ENCODE measurements around the gene LEF1.
A peak's percentile ranks its signal among the peaks of the same experiment; 100 is the strongest.

The LEF1 gene

GRCh38 chr4:108172753-108173598 lies 4.2 kb upstream of the LEF1 start:
- Histone ChIP-seq H3K27me3 (ENCODE audit: low read depth, low read length) (peaks cover 34% of the 10 kb centered on the region), H3K4me3 (ENCODE audit: low read length) (peak overlapping the region; percentile 85), H3K4me2 (ENCODE audit: low read length) (peak overlapping the region; percentile 81), H3K9me3 (ENCODE audit: insufficient read depth, low read length) (no peaks in the 10 kb centered on the region), H3K4me1 (ENCODE audit: low read length) (peaks cover 38% of the 10 kb centered on the region), H3K79me2 (ENCODE audit: low read length) (no peaks in the 10 kb centered on the region; the same call in 1 of the 2 replicates), H2AFZ (ENCODE audit: low read depth, low read length) (peak overlapping the region; percentile 93), H3K36me3 (replicated peaks; ENCODE audit: low read depth, low read length) (peaks cover 2% of the 10 kb centered on the region), H3K27ac (ENCODE audit: low read length) (peak overlapping the region; percentile 12; the same call in 1 of the 2 replicates), H3K9ac (ENCODE audit: low read length) (peak overlapping the region; percentile 86), H4K20me1 (ENCODE audit: insufficient read depth, low read length) (no peaks in the 10 kb centered on the region)
- TF ChIP-seq CTCF (IDR thresholded peaks at IDR 0.05; ENCODE audit: low read depth, low read length): no peak; the same call in 1 of the 2 replicates
- no peak for TF ChIP-seq EZH2phosphoT487 (IDR thresholded peaks at IDR 0.05; ENCODE audit: low read depth)

GRCh38 chr4:108172231-108172752 lies 3.6 kb upstream of the LEF1 start:
- Histone ChIP-seq H3K9me3 (ENCODE audit: insufficient read depth, low read length) (no peaks in the 10 kb centered on the region), H3K4me1 (ENCODE audit: low read length) (peaks cover 38% of the 10 kb centered on the region), H3K36me3 (replicated peaks; ENCODE audit: low read depth, low read length) (peaks cover 2% of the 10 kb centered on the region), H4K20me1 (ENCODE audit: insufficient read depth, low read length) (no peaks in the 10 kb centered on the region), H3K9ac (ENCODE audit: low read length) (peak overlapping the region; percentile 86), H3K4me3 (ENCODE audit: low read length) (peak overlapping the region; percentile 85), H3K27ac (ENCODE audit: low read length) (no peak overlapping the region), H3K27me3 (ENCODE audit: low read depth, low read length) (peaks cover 34% of the 10 kb centered on the region), H3K79me2 (ENCODE audit: low read length) (peaks cover 4% of the 10 kb centered on the region), H3K4me2 (ENCODE audit: low read length) (peak overlapping the region; percentile 81), H2AFZ (ENCODE audit: low read depth, low read length) (peak overlapping the region; percentile 85)
- TF ChIP-seq EZH2phosphoT487 (IDR thresholded peaks at IDR 0.05; ENCODE audit: low read depth) (no peak), CTCF (IDR thresholded peaks at IDR 0.05; ENCODE audit: low read depth, low read length) (peak; percentile 30)

GRCh38 chr4:108171339-108172230 lies 2.9 kb upstream of the LEF1 start:
- TF ChIP-seq CTCF (IDR thresholded peaks at IDR 0.05; ENCODE audit: low read depth, low read length) (no peak), EZH2phosphoT487 (IDR thresholded peaks at IDR 0.05; ENCODE audit: low read depth) (no peak)
- Histone ChIP-seq H3K36me3 (replicated peaks; ENCODE audit: low read depth, low read length) (peaks cover under 1% of the 10 kb centered on the region), H3K9ac (ENCODE audit: low read length) (peak overlapping the region; percentile 86; the same call in 1 of the 2 replicates), H3K9me3 (ENCODE audit: insufficient read depth, low read length) (no peaks in the 10 kb centered on the region), H2AFZ (ENCODE audit: low read depth, low read length) (peak overlapping the region; percentile 85; the same call in 1 of the 2 replicates), H3K4me1 (ENCODE audit: low read length) (peaks cover 38% of the 10 kb centered on the region), H3K4me2 (ENCODE audit: low read length) (peak overlapping the region; percentile 81), H3K27ac (ENCODE audit: low read length) (no peak overlapping the region), H3K27me3 (ENCODE audit: low read depth, low read length) (peaks cover 34% of the 10 kb centered on the region), H3K4me3 (ENCODE audit: low read length) (peak overlapping the region; percentile 85), H3K79me2 (ENCODE audit: low read length) (peaks cover 11% of the 10 kb centered on the region), H4K20me1 (ENCODE audit: insufficient read depth, low read length) (no peaks in the 10 kb centered on the region)
